NCI-H345 treated with DMSO at 0.1 percent for 48 hours (cell line): ENCODE measurements around the gene NR4A3.

Experiments used
- DNase-seq: peaks from one replicate; lab custom pipeline; 2025; ENCODE audit not compliant: unreplicated experiment; lab: John Stamatoyannopoulos, UW

NR4A3 gene

GRCh38 chr9:99813739-99814138 lies 7.9 kb upstream of the NR4A3 start:
- DNase-seq: no peak

- no peak for DNase-seq
Observed at GRCh38 chr9:99814359-99814758, 7.3 kb upstream of the NR4A3 start.

GRCh38 chr9:99816392-99816791 lies 5.3 kb upstream of the NR4A3 start:
- DNase-seq: no peak

- DNase-seq: no peak
Observed at GRCh38 chr9:99818500-99818899, 3.2 kb upstream of the NR4A3 start.

- DNase-seq: peak; percentile 74
Observed at GRCh38 chr9:99819123-99819855, 2.4 kb upstream of the NR4A3 start.

- DNase-seq: peak; percentile 86
Observed at GRCh38 chr9:99819856-99820684, 1.6 kb upstream of the NR4A3 start.

- DNase-seq: no peak
Observed at GRCh38 chr9:99820685-99821395, 845 bp upstream of the NR4A3 start.

GRCh38 chr9:99822109-99822805 lies 572 bp downstream of the NR4A3 start:
- DNase-seq: no peak

GRCh38 chr9:99822806-99823591 lies 1.3 kb downstream of the NR4A3 start:
- DNase-seq: peak; percentile 16

- DNase-seq: no peak
Observed at GRCh38 chr9:99823681-99824377, 2.1 kb downstream of the NR4A3 start.

- no peak for DNase-seq
Observed at GRCh38 chr9:99824378-99825171, 2.9 kb downstream of the NR4A3 start.

- no peak for DNase-seq
Observed at GRCh38 chr9:99825172-99826046, 3.7 kb downstream of the NR4A3 start.

- DNase-seq: no peak
Observed at GRCh38 chr9:99826579-99826978, 4.9 kb downstream of the NR4A3 start.

GRCh38 chr9:99827244-99827643 lies 5.6 kb downstream of the NR4A3 start:
- no peak for DNase-seq

- no peak for DNase-seq
Observed at GRCh38 chr9:99828054-99828416, 6.3 kb downstream of the NR4A3 start.

- no peak for DNase-seq
Observed at GRCh38 chr9:99828417-99829176, 6.9 kb downstream of the NR4A3 start.

GRCh38 chr9:99831857-99832557 lies 10.3 kb downstream of the NR4A3 start:
- DNase-seq: no peak
